ENCODE data around the gene ACTR1A.

- no peak for TF ChIP-seq EZH2phosphoT487 (IDR thresholded peaks at IDR 0.05; ENCODE audit: borderline replicate concordance, low read depth, low read length)
- no peak for TF ChIP-seq CTCF (conservative IDR thresholded peaks at IDR 0.05; ENCODE audit: low read length)
Measured at GRCh38 chr10:102524746-102525145, 22.2 kb upstream of the ACTR1A start.
